ENCODE data around the gene TOR1AIP2.
"Not testable (repeated sequence)": the region's sequence is repeated elsewhere in the genome, so short reads cannot be mapped to it uniquely, and the experiment has no call there.

TOR1AIP2 gene

GRCh38 chr1:179806333-179806732, 71.3 kb downstream of the TOR1AIP2 start:
- no peak for DNase-seq (ENCODE audit: low spot score)

GRCh38 chr1:179805291-179806195, 72.1 kb downstream of the TOR1AIP2 start:
- DNase-seq (ENCODE audit: low spot score): no peak

GRCh38 chr1:179804417-179804816, 73.2 kb downstream of the TOR1AIP2 start:
- DNase-seq (ENCODE audit: low spot score): not testable (repeated sequence)

- DNase-seq (ENCODE audit: low spot score): no peak
Measured at GRCh38 chr1:179803918-179804317, 73.7 kb downstream of the TOR1AIP2 start.

- DNase-seq (ENCODE audit: low spot score): no peak
Measured at GRCh38 chr1:179803104-179803503, 74.5 kb downstream of the TOR1AIP2 start.

- DNase-seq (ENCODE audit: low spot score): no peak
Measured at GRCh38 chr1:179800481-179800880, 77.1 kb downstream of the TOR1AIP2 start.

GRCh38 chr1:179798864-179799516, 78.6 kb downstream of the TOR1AIP2 start:
- no peak for DNase-seq (ENCODE audit: low spot score)

- no peak for DNase-seq (ENCODE audit: low spot score)
Measured at GRCh38 chr1:179798213-179798863, 79.3 kb downstream of the TOR1AIP2 start.

GRCh38 chr1:179794669-179795068, 82.9 kb downstream of the TOR1AIP2 start:
- no peak for DNase-seq (ENCODE audit: low spot score)

- DNase-seq (ENCODE audit: low spot score): no peak
Measured at GRCh38 chr1:179794146-179794545, 83.5 kb downstream of the TOR1AIP2 start.

- DNase-seq (ENCODE audit: low spot score): no peak
Measured at GRCh38 chr1:179793281-179793680, 84.3 kb downstream of the TOR1AIP2 start.
